ENCODE results near the gene ACBD4.
"Not testable (repeated sequence)": the region's sequence is repeated elsewhere in the genome, so short reads cannot be mapped to it uniquely, and the experiment has no call there.

The ACBD4 gene

GRCh38 chr17:45118691-45119090 lies 16.8 kb upstream of the ACBD4 start:
- Histone ChIP-seq H3K9me3 (ENCODE audit: control insufficient read depth, low read length) (no peaks in the 10 kb centered on the region), H3K27ac (ENCODE audit: insufficient read depth, low read depth, low read length, poor library complexity, severe bottlenecking) (no peak overlapping the region), H3K36me3 (ENCODE audit: control insufficient read depth, insufficient read depth, low read length) (no peaks in the 10 kb centered on the region), H3K27me3 (ENCODE audit: control insufficient read depth, insufficient read depth, low read length, poor library complexity, severe bottlenecking) (no peaks in the 10 kb centered on the region), H3K4me3 (ENCODE audit: insufficient read depth, low read depth, low read length) (no peak overlapping the region), H3K4me1 (ENCODE audit: control insufficient read depth, insufficient read depth, low read length) (no peaks in the 10 kb centered on the region)
- WGBS, 2 experiments: 95 to 96% methylated on average over 23 of the region's 23 CpGs

GRCh38 chr17:45119964-45120363 lies 15.5 kb upstream of the ACBD4 start:
- no peaks in the 10 kb centered on the region for H3K27me3 ChIP-seq (ENCODE audit: control insufficient read depth, insufficient read depth, low read length, poor library complexity, severe bottlenecking)
- H3K36me3 ChIP-seq (ENCODE audit: control insufficient read depth, insufficient read depth, low read length): no peaks in the 10 kb centered on the region
- no peaks in the 10 kb centered on the region for H3K9me3 ChIP-seq (ENCODE audit: control insufficient read depth, low read length)
- H3K4me1 ChIP-seq (ENCODE audit: control insufficient read depth, insufficient read depth, low read length): no peaks in the 10 kb centered on the region
- no peak overlapping the region for H3K4me3 ChIP-seq (ENCODE audit: insufficient read depth, low read depth, low read length)
- H3K27ac ChIP-seq (ENCODE audit: insufficient read depth, low read depth, low read length, poor library complexity, severe bottlenecking): no peak overlapping the region
- 92 to 95% methylated on average over 8 of the region's 8 CpGs for WGBS, 2 experiments

- no peaks in the 10 kb centered on the region for H3K4me1 ChIP-seq (ENCODE audit: control insufficient read depth, insufficient read depth, low read length)
- H3K27ac ChIP-seq (ENCODE audit: insufficient read depth, low read depth, low read length, poor library complexity, severe bottlenecking): no peak overlapping the region
- no peak overlapping the region for H3K4me3 ChIP-seq (ENCODE audit: insufficient read depth, low read depth, low read length)
- H3K27me3 ChIP-seq (ENCODE audit: control insufficient read depth, insufficient read depth, low read length, poor library complexity, severe bottlenecking): no peaks in the 10 kb centered on the region
- WGBS, 2 experiments: 95 to 96% methylated on average over 22 of the region's 22 CpGs
- no peaks in the 10 kb centered on the region for H3K9me3 ChIP-seq (ENCODE audit: control insufficient read depth, low read length)
- H3K36me3 ChIP-seq (ENCODE audit: control insufficient read depth, insufficient read depth, low read length): no peaks in the 10 kb centered on the region
Measured at GRCh38 chr17:45120558-45120957, 14.9 kb upstream of the ACBD4 start.

GRCh38 chr17:45121055-45121454 lies 14.4 kb upstream of the ACBD4 start:
- Histone ChIP-seq H3K27ac (ENCODE audit: insufficient read depth, low read depth, low read length, poor library complexity, severe bottlenecking) (no peak overlapping the region), H3K9me3 (ENCODE audit: control insufficient read depth, low read length) (no peaks in the 10 kb centered on the region), H3K4me1 (ENCODE audit: control insufficient read depth, insufficient read depth, low read length) (no peaks in the 10 kb centered on the region), H3K27me3 (ENCODE audit: control insufficient read depth, insufficient read depth, low read length, poor library complexity, severe bottlenecking) (no peaks in the 10 kb centered on the region), H3K4me3 (ENCODE audit: insufficient read depth, low read depth, low read length) (no peak overlapping the region), H3K36me3 (ENCODE audit: control insufficient read depth, insufficient read depth, low read length) (no peaks in the 10 kb centered on the region)
- WGBS, 2 experiments: 95% methylated on average over 45 of the region's 45 CpGs

GRCh38 chr17:45123076-45123770 lies 12.3 kb upstream of the ACBD4 start:
- H3K27me3 ChIP-seq (ENCODE audit: control insufficient read depth, insufficient read depth, low read length, poor library complexity, severe bottlenecking): no peaks in the 10 kb centered on the region
- H3K36me3 ChIP-seq (ENCODE audit: control insufficient read depth, insufficient read depth, low read length): no peaks in the 10 kb centered on the region
- no peaks in the 10 kb centered on the region for H3K9me3 ChIP-seq (ENCODE audit: control insufficient read depth, low read length)
- no peak overlapping the region for H3K27ac ChIP-seq (ENCODE audit: insufficient read depth, low read depth, low read length, poor library complexity, severe bottlenecking)
- WGBS, 2 experiments: 94 to 98% methylated on average over 6 of the region's 6 CpGs
- H3K4me3 ChIP-seq (ENCODE audit: insufficient read depth, low read depth, low read length): no peak overlapping the region
- peaks cover 4% of the 10 kb centered on the region for H3K4me1 ChIP-seq (ENCODE audit: control insufficient read depth, insufficient read depth, low read length)

DNA sequence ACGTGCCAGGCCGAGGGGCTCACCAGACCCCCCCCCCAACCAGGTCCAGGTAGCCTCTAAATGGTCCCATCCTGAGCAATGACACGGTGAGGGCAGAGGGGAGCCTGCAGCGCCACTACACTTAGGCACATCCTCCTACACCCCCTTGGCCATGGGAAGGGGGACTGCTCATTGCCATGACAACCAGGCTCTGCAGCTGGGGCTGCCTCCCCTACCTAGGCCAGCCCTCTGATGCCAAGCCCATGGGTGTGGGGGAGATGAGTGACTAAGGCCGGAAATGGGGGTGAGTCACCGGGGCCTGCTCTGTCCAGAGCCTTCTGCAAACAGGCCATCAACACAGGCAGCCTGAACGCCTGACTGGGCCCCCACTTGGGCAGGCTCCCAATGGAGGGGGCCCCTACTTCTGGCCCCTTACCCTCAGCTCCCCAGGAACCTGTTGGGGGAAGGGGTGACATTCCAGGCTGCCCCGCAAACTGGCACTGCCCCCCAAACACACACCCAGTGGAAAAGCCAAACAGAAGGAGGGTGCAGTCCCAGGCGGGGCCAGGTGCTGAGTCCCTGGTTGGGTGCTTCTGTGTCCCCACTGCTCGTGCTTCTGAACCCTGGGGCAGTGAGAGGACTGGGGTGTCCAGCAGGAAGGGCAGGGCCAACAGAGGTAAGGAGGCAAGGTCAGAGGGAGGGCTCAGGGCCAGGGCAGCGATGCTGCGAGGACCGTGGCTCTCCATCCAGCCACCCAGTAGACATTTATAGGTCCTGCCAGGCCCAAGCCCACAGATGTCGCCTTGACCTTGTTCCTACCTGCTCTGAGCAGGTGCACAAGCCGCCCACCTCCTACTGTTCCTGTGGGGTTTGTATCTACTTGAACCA lies 11.3 kb upstream of the ACBD4 start:
- WGBS, 2 experiments: 90 to 91% methylated on average over 15 of the region's 15 CpGs
- Histone ChIP-seq H3K4me3 (ENCODE audit: insufficient read depth, low read depth, low read length) (no peak overlapping the region), H3K9me3 (ENCODE audit: control insufficient read depth, low read length) (no peaks in the 10 kb centered on the region), H3K36me3 (ENCODE audit: control insufficient read depth, insufficient read depth, low read length) (no peaks in the 10 kb centered on the region), H3K27ac (ENCODE audit: insufficient read depth, low read depth, low read length, poor library complexity, severe bottlenecking) (no peak overlapping the region), H3K4me1 (ENCODE audit: control insufficient read depth, insufficient read depth, low read length) (peaks cover 6% of the 10 kb centered on the region), H3K27me3 (ENCODE audit: control insufficient read depth, insufficient read depth, low read length, poor library complexity, severe bottlenecking) (no peaks in the 10 kb centered on the region)

- WGBS, 2 experiments: 77 to 86% methylated on average over 5 of the region's 5 CpGs
- peaks cover 11% of the 10 kb centered on the region for H3K4me1 ChIP-seq (ENCODE audit: control insufficient read depth, insufficient read depth, low read length)
Measured at GRCh38 chr17:45124797-45125122, 10.7 kb upstream of the ACBD4 start.

DNA sequence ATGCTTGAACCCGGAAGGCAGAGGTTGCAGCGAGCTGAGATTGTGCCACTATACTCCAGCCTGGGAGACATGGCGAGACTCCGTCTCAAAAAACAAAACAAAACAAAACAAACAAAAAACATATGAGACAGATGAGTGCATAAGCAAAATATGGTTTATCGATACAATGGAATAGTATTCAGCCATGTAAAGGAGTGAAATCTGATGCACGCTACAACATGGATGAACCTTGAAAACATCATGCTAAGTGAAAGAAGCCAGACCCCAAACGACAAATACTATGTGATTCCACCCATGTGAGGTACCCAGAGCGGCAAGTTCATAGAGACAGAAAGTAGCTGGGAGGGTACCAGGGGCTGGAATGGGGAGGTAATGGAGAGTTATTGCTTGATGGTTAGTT lies 10.0 kb upstream of the ACBD4 start:
- 97% methylated on average over 8 of the region's 8 CpGs for WGBS, 2 experiments
- Histone ChIP-seq H3K4me3 (ENCODE audit: insufficient read depth, low read depth, low read length) (no peak overlapping the region), H3K9me3 (ENCODE audit: control insufficient read depth, low read length) (no peaks in the 10 kb centered on the region), H3K27ac (ENCODE audit: insufficient read depth, low read depth, low read length, poor library complexity, severe bottlenecking) (no peak overlapping the region), H3K4me1 (ENCODE audit: control insufficient read depth, insufficient read depth, low read length) (peaks cover 16% of the 10 kb centered on the region), H3K27me3 (ENCODE audit: control insufficient read depth, insufficient read depth, low read length, poor library complexity, severe bottlenecking) (no peaks in the 10 kb centered on the region), H3K36me3 (ENCODE audit: control insufficient read depth, insufficient read depth, low read length) (no peaks in the 10 kb centered on the region)

More at GRCh38 chr17:45124797-45125122, 10.7 kb upstream of the ACBD4 start:
- not testable (repeated sequence) for H3K4me3 ChIP-seq (ENCODE audit: insufficient read depth, low read depth, low read length); H3K27me3 ChIP-seq (ENCODE audit: control insufficient read depth, insufficient read depth, low read length, poor library complexity, severe bottlenecking); H3K36me3 ChIP-seq (ENCODE audit: control insufficient read depth, insufficient read depth, low read length); H3K27ac ChIP-seq (ENCODE audit: insufficient read depth, low read depth, low read length, poor library complexity, severe bottlenecking); H3K9me3 ChIP-seq (ENCODE audit: control insufficient read depth, low read length)

GRCh38 chr17:45127207-45127547 lies 8.3 kb upstream of the ACBD4 start:
- Histone ChIP-seq H3K4me3 (ENCODE audit: insufficient read depth, low read depth, low read length) (no peak overlapping the region), H3K9me3 (ENCODE audit: control insufficient read depth, low read length) (no peaks in the 10 kb centered on the region), H3K4me1 (ENCODE audit: control insufficient read depth, insufficient read depth, low read length) (peaks cover 16% of the 10 kb centered on the region), H3K27me3 (ENCODE audit: control insufficient read depth, insufficient read depth, low read length, poor library complexity, severe bottlenecking) (no peaks in the 10 kb centered on the region), H3K27ac (ENCODE audit: insufficient read depth, low read depth, low read length, poor library complexity, severe bottlenecking) (no peak overlapping the region), H3K36me3 (ENCODE audit: control insufficient read depth, insufficient read depth, low read length) (no peaks in the 10 kb centered on the region)
- WGBS, 2 experiments: 89 to 95% methylated on average over 8 of the region's 8 CpGs

- WGBS, 2 experiments: 65 to 68% methylated on average over 20 of the region's 20 CpGs
- H3K36me3 ChIP-seq (ENCODE audit: control insufficient read depth, insufficient read depth, low read length): no peaks in the 10 kb centered on the region
- no peak overlapping the region for H3K4me3 ChIP-seq (ENCODE audit: insufficient read depth, low read depth, low read length)
- H3K9me3 ChIP-seq (ENCODE audit: control insufficient read depth, low read length): no peaks in the 10 kb centered on the region
- no peak overlapping the region for H3K27ac ChIP-seq (ENCODE audit: insufficient read depth, low read depth, low read length, poor library complexity, severe bottlenecking)
- peaks cover 1% of the 10 kb centered on the region for H3K27me3 ChIP-seq (ENCODE audit: control insufficient read depth, insufficient read depth, low read length, poor library complexity, severe bottlenecking)
- peaks cover 16% of the 10 kb centered on the region for H3K4me1 ChIP-seq (ENCODE audit: control insufficient read depth, insufficient read depth, low read length)
Measured at GRCh38 chr17:45127548-45128300, 7.8 kb upstream of the ACBD4 start.

Measured in ectodermal cell (in vitro differentiated cells).